NOMO-1 treated with dmso at 0.1 percent for 144 hours (cell line): ENCODE results near the gene CBLN4.

Source experiments
- DNase-seq: peaks from one replicate; lab custom pipeline; 2025; ENCODE audit not compliant: unreplicated experiment; lab: John Stamatoyannopoulos, UW

The CBLN4 gene

DNA sequence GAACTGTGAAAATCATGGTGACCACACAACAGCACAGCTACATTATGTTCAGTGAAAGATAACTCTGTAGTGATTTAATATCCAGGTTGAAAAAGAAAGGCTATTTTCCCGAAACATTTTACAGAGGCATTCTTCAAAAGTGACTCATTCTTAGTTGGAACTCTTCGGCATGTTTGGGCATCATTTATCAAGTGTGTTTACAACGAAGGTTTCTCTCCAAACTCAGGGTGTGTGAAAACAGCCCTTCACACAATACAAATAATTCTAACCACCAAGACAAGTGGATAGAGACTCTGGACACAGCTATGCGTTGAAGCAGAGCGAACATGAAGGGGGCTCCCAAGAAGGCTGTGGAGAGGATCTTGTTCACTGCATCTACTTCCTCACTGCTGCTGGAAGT lies 57.6 kb downstream of the CBLN4 start:
- no peak for DNase-seq
